HL-60 (cell line): Measurements from ENCODE around the gene CEND1.

Experiments used
- DNase-seq, 2 experiments: peaks; one replicate each; pipeline ENCODE4 v3.0.0-alpha.2; 2010 to 2020; ENCODE audit warnings: low read depth in 1 of 2, low spot score in 1 of 2
- H3K27ac ChIP-seq: fragments of 250-450 bp; sonication (Bioruptor Pico); replicated peaks from 2 replicates; pipeline ENCODE4 v1.5.1; 2020; ENCODE audit warnings: mild to moderate bottlenecking, moderate library complexity
- H3K27me3 ChIP-seq: fragments of 250-450 bp; sonication (Bioruptor Pico); 2 replicates; pipeline ENCODE4 v1.5.1; 2021; ENCODE audit warnings: mild to moderate bottlenecking, moderate library complexity; ENCODE audit not compliant: insufficient read depth, poor library complexity, severe bottlenecking
- H3K4me3 ChIP-seq: replicated peaks from 2 replicates; pipeline ENCODE4 v1.5.1; 2011; ENCODE audit warnings: mild to moderate bottlenecking, control low read depth, low read length; ENCODE audit not compliant: insufficient read depth
- CTCF ChIP-seq: IDR thresholded peaks from one replicate; pipeline ENCODE4 v1.5.1; 2011; ENCODE audit warnings: low read length, control low read depth, inconsistent platforms; ENCODE audit not compliant: insufficient read depth
- GABPA ChIP-seq: IDR thresholded peaks from 2 replicates; pipeline ENCODE4 v1.6.1; 2012; ENCODE audit warnings: low read depth
- POLR2AphosphoS5 ChIP-seq: IDR thresholded peaks from 2 replicates; pipeline ENCODE4 v1.6.1; 2012; ENCODE audit warnings: low read depth
- SPI1 ChIP-seq: IDR thresholded peaks from 2 replicates; pipeline ENCODE4 v1.6.1; 2012; ENCODE audit warnings: low read depth, mild to moderate bottlenecking, borderline replicate concordance
- TF ChIP-seq, protein P1 (sequence below): IDR thresholded peaks from 2 replicates; pipeline ENCODE4 v1.6.1; 2012; ENCODE audit warnings: low read depth; ENCODE audit not compliant: insufficient replicate concordance

CEND1 gene

DNA sequence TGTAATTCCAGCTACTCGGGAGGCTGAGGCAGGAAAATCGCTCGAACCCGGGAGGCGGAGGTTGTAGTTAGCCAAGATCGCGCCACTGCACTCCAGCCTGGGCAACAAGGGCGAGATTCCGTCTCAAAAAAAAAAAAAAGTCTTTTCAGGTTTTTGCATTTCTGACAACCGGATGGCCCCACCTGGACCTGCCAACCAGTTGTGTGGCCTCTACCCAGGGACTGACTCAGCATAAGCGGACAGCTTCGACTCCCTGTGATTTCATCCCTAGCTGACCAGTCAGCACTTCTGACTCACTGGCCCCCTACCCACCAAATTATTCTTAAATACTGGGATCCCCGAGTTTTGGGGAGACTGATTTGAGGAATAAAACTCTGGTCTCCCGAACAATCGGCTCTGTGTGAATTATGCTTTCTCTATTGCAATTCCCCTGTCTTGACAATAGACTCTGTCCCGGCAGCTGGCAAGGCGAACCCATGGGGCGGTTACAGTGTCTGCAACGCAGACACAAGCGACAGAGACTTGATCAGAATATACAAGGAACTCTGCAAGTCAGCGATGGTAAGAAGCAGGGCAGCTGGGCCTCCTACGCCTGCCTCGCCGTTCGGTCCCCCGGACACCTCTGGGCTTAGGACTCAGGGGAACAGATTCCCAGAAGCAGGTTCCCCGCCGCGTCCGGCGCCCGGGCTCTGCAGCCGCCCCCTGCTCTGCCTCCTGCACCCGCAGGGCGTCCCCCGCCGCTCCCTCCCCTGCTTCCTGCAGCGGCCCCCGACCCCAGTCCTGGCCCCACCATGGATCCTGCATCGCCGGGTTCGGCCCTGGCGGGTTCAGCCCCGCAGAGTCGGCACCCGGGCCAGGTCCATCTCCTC is 43.4 kb downstream of the CEND1 start:
- Histone ChIP-seq H3K4me3 (peak overlapping the region; percentile 91), H3K27me3 (no peaks in the 10 kb centered on the region), H3K27ac (peak overlapping the region; percentile 92)
- peak in 1 of 2 experiments; percentile 67 for DNase-seq
- TF ChIP-seq, protein P1, sequence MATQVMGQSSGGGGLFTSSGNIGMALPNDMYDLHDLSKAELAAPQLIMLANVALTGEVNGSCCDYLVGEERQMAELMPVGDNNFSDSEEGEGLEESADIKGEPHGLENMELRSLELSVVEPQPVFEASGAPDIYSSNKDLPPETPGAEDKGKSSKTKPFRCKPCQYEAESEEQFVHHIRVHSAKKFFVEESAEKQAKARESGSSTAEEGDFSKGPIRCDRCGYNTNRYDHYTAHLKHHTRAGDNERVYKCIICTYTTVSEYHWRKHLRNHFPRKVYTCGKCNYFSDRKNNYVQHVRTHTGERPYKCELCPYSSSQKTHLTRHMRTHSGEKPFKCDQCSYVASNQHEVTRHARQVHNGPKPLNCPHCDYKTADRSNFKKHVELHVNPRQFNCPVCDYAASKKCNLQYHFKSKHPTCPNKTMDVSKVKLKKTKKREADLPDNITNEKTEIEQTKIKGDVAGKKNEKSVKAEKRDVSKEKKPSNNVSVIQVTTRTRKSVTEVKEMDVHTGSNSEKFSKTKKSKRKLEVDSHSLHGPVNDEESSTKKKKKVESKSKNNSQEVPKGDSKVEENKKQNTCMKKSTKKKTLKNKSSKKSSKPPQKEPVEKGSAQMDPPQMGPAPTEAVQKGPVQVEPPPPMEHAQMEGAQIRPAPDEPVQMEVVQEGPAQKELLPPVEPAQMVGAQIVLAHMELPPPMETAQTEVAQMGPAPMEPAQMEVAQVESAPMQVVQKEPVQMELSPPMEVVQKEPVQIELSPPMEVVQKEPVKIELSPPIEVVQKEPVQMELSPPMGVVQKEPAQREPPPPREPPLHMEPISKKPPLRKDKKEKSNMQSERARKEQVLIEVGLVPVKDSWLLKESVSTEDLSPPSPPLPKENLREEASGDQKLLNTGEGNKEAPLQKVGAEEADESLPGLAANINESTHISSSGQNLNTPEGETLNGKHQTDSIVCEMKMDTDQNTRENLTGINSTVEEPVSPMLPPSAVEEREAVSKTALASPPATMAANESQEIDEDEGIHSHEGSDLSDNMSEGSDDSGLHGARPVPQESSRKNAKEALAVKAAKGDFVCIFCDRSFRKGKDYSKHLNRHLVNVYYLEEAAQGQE: no peak
- TF ChIP-seq SPI1: no peak
- 0 out of 2 replicates have a peak, but pooled peaks have one; percentile 11 for TF ChIP-seq POLR2AphosphoS5

- DNase-seq: no peak
Observed at GRCh38 chr11:745428-745827, 44.5 kb downstream of the CEND1 start.

DNA sequence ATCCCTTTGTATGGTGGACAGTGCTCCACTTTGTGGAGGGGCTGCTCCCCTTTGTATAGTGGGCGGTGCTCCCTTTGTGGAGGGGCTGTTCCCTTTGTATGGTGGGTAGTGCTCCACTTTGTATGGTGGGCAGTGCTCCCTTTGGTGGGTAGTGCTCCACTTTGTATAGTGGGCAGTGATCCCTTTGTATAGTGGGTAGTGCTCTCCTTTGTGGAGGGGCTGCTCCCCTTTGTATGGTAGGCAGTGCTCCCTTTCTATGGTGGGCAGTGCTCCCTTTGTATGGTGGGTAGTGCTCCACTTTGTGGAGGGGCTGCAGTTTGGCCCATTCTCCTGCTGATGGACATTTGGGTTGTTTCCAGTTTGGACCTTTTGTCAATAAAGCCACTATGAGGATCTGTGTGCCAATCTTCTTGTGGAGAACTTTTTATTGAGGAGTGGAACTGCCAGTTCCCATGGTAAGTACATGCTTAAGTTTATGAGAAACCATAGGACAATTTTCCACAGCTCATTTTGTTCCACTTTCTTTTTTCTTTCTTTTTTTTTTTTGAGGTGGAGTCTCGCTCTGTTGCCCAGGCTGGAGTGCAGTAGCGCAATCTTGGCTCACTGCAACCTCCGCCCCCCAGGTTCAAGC is 47.2 kb downstream of the CEND1 start:
- no peak overlapping the region for H3K27ac ChIP-seq
- H3K27me3 ChIP-seq: no peaks in the 10 kb centered on the region
- H3K4me3 ChIP-seq: no peak overlapping the region
- DNase-seq: no peak
- TF ChIP-seq CTCF: no peak
- TF ChIP-seq GABPA: no peak
- TF ChIP-seq POLR2AphosphoS5: no peak
- TF ChIP-seq, protein P1: no peak
- no peak for TF ChIP-seq SPI1

More at GRCh38 chr11:745428-745827, 44.5 kb downstream of the CEND1 start:
- peak overlapping the region; percentile 45 for H3K27ac ChIP-seq
- H3K4me3 ChIP-seq: no peak overlapping the region
- H3K27me3 ChIP-seq: no peaks in the 10 kb centered on the region
- TF ChIP-seq POLR2AphosphoS5 (no peak), CTCF (no peak), SPI1 (no peak), GABPA (no peak)
- TF ChIP-seq, protein P1: no peak
